NB4 (cell line): ENCODE measurements around the gene LGALS9.
"Not testable (repeated sequence)": the region's sequence is repeated elsewhere in the genome, so short reads cannot be mapped to it uniquely, and the experiment has no call there.

ENCODE experiments used
- DNase-seq: peaks from one replicate; pipeline ENCODE4 v3.0.0; 2010; ENCODE audit warnings: low read depth
- H3K4me3 ChIP-seq: one replicate; pipeline ENCODE4 v1.5.1; 2011; ENCODE audit warnings: mild to moderate bottlenecking, low read depth, low read length, moderate library complexity
- CTCF ChIP-seq: IDR thresholded peaks from one replicate; pipeline ENCODE4 v1.5.1; 2012; ENCODE audit warnings: low read depth, low read length
- MYC ChIP-seq: IDR thresholded peaks from 2 replicates; pipeline ENCODE4 v1.6.1; 2011; ENCODE audit warnings: low read depth, low read length
- POLR2A ChIP-seq: IDR thresholded peaks from 2 replicates; pipeline ENCODE4 v1.6.1; 2011; ENCODE audit warnings: mild to moderate bottlenecking; ENCODE audit not compliant: insufficient read length; ENCODE audit errors: extremely low read depth
- TF ChIP-seq, protein P1 (sequence below): IDR thresholded peaks from 2 replicates; pipeline ENCODE4 v1.6.1; 2011; ENCODE audit warnings: low read depth, low read length

Gene LGALS9

GRCh38 chr17:27677191-27677590 is 46.2 kb downstream of the LGALS9 start:
- TF ChIP-seq, protein P1, sequence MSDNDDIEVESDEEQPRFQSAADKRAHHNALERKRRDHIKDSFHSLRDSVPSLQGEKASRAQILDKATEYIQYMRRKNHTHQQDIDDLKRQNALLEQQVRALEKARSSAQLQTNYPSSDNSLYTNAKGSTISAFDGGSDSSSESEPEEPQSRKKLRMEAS: no peak
- TF ChIP-seq MYC (no peak), CTCF (no peak), POLR2A (no peak)
- DNase-seq: no peak
- no peak overlapping the region for H3K4me3 ChIP-seq

GRCh38 chr17:27686322-27686721 is 55.3 kb downstream of the LGALS9 start:
- not testable (repeated sequence) for DNase-seq, H3K4me3 ChIP-seq

GRCh38 chr17:27690882-27691281 is 59.9 kb downstream of the LGALS9 start:
- TF ChIP-seq MYC (no peak), CTCF (no peak), POLR2A (no peak)
- TF ChIP-seq, protein P1: no peak
- no peak overlapping the region for H3K4me3 ChIP-seq
- no peak for DNase-seq

DNA sequence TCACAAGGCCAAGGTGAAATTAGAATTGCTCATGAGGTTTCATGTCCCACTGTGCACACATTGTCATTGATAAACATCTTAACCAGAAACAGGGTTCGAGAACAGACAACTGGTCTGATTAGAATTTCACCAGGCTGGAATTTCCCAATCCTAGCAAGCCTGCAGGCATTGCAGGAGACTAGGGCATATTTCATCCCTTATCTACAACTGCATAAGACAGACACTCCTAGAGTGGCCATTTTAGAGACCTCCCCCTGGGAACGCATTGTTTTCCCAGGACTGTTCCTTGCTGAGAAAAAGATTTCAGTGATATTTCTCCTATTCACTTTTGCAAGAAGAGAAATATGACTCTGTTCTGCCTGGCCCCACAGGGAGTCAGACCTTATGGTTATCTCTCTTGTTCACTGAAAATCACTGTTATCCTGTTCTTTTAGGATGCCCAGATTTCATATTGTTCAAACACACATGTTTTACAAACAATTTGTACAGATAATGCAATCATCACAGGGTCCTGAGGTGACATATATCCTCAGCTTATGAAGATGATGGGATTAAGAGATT is 64.3 kb downstream of the LGALS9 start:
- not testable (repeated sequence) for H3K4me3 ChIP-seq, DNase-seq
